ENCODE measurements around the gene ZNF70. TPM values are rescaled to one million over a fixed set of nuclear protein-coding genes. Genes with fewer than 3 reads are reported as not detected.

Gene ZNF70
- polyA plus RNA-seq, 1 of the 3 experiments (the other 2 are of a cell fraction) = 0.77 TPM

- Histone ChIP-seq H4K20me1 (ENCODE audit: insufficient read depth) (no peaks in the 10 kb centered on the region), H3K27me3 (ENCODE audit: insufficient read depth) (no peaks in the 10 kb centered on the region), H3K9ac (no peak overlapping the region), H2AFZ (ENCODE audit: low read depth) (no peak overlapping the region), H3K27ac (ENCODE audit: low read depth in 2 of 2, low read length in 1 of 2) (no peak overlapping the region), H3K79me2 (ENCODE audit: insufficient read depth) (no peaks in the 10 kb centered on the region), H3K4me1 (ENCODE audit: control insufficient read depth in 1 of 2, insufficient read depth in 2 of 2, low read depth in 1 of 2, low read length in 1 of 2) (no peaks in the 10 kb centered on the region), H3K9me3 (no peaks in the 10 kb centered on the region), H3K9me2 (no peaks in the 10 kb centered on the region), H3F3A (replicated peaks; ENCODE audit: insufficient read depth) (no peaks in the 10 kb centered on the region), H3K4me2 (no peak overlapping the region), H3K36me3 (replicated peaks in 1 of 2; ENCODE audit: control insufficient read depth in 1 of 2, insufficient read depth in 2 of 2, low read length in 1 of 2) (peaks cover 9 to 34% of the 10 kb centered on the region in 2 experiments), H3K4me3 (ENCODE audit: low read depth in 2 of 2, low read length in 1 of 2) (no peak overlapping the region)
- whole genome bisulfite sequencing (ENCODE audit: low lambda C conversion rate) = 96% methylated on average over 7 of the region's 11 CpGs
- TF ChIP-seq USF1 (IDR thresholded peaks at IDR 0.05; ENCODE audit: borderline replicate concordance, low read depth) (no peak), ELF1 (IDR thresholded peaks at IDR 0.05) (no peak), SIN3A (IDR thresholded peaks at IDR 0.05; ENCODE audit: borderline replicate concordance, low read depth, low read length) (no peak), EZH2phosphoT487 (IDR thresholded peaks at IDR 0.05; ENCODE audit: borderline replicate concordance, low read depth) (no peak), NFIC (IDR thresholded peaks at IDR 0.05; ENCODE audit: borderline replicate concordance) (no peak), MXI1 (IDR thresholded peaks at IDR 0.05; ENCODE audit: low read depth, low read length) (no peak), SMC3 (IDR thresholded peaks at IDR 0.05; ENCODE audit: low read depth, low read length) (no peak), REST (IDR thresholded peaks at IDR 0.05; ENCODE audit: low read depth, low read length) (no peak), FOXM1 (IDR thresholded peaks at IDR 0.05; ENCODE audit: low read depth) (no peak), USF2 (IDR thresholded peaks at IDR 0.05; ENCODE audit: borderline replicate concordance, low read depth, low read length) (no peak), TAF1 (IDR thresholded peaks at IDR 0.05; ENCODE audit: borderline replicate concordance, low read depth, low read length) (no peak), RFX5 (IDR thresholded peaks at IDR 0.05; ENCODE audit: low read length) (no peak), RCOR1 (IDR thresholded peaks at IDR 0.05; ENCODE audit: low read length) (no peak)
- ChIA-PET CTCF (no interaction called here), POLR2A (no interaction called here)
- DNase-seq = no peak
Measured at GRCh38 chr22:23693979-23694680, 56.8 kb downstream of the ZNF70 start.
